ENCODE measurements around the gene AATF. TPM values are rescaled to one million over a fixed set of nuclear protein-coding genes. Genes with fewer than 3 reads are reported as not detected.

Gene AATF
- total RNA-seq, 1 experiment from 2014 or later = 85.2 TPM

GRCh38 chr17:36999471-36999870 is 50.7 kb downstream of the AATF start:
- H3K4me3 Mint-ChIP-seq (ENCODE audit: unreplicated experiment) = no peak overlapping the region
- H3K27me3 Mint-ChIP-seq (ENCODE audit: insufficient read depth, unreplicated experiment) = no peaks in the 10 kb centered on the region
- H3K36me3 Mint-ChIP-seq (ENCODE audit: insufficient read depth, unreplicated experiment) = peaks cover 86% of the 10 kb centered on the region
- H3K4me1 Mint-ChIP-seq (ENCODE audit: insufficient read depth, unreplicated experiment) = no peaks in the 10 kb centered on the region
- intact Hi-C loops (cut with micrococcal nuclease) = no loop called here
- ChIA-PET POLR2A (no interaction called here), CTCF (no interaction called here)
- H3K27ac Mint-ChIP-seq (ENCODE audit: low read depth, unreplicated experiment) = no peak overlapping the region
- peaks cover 23% of the 10 kb centered on the region for H3K9me3 Mint-ChIP-seq (ENCODE audit: unreplicated experiment)
- DNase-seq (ENCODE audit: unreplicated experiment) = no peak
- no TSS peak for BruUV-seq (replicated peaks)
- TF ChIP-seq, protein P1, sequence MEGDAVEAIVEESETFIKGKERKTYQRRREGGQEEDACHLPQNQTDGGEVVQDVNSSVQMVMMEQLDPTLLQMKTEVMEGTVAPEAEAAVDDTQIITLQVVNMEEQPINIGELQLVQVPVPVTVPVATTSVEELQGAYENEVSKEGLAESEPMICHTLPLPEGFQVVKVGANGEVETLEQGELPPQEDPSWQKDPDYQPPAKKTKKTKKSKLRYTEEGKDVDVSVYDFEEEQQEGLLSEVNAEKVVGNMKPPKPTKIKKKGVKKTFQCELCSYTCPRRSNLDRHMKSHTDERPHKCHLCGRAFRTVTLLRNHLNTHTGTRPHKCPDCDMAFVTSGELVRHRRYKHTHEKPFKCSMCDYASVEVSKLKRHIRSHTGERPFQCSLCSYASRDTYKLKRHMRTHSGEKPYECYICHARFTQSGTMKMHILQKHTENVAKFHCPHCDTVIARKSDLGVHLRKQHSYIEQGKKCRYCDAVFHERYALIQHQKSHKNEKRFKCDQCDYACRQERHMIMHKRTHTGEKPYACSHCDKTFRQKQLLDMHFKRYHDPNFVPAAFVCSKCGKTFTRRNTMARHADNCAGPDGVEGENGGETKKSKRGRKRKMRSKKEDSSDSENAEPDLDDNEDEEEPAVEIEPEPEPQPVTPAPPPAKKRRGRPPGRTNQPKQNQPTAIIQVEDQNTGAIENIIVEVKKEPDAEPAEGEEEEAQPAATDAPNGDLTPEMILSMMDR (IDR thresholded peaks at IDR 0.05; ENCODE audit: unreplicated experiment) = no peak

GRCh38 chr17:37016780-37017179 is 68.0 kb downstream of the AATF start:
- Mint-ChIP-seq H3K4me1 (ENCODE audit: insufficient read depth, unreplicated experiment) (no peaks in the 10 kb centered on the region), H3K36me3 (ENCODE audit: insufficient read depth, unreplicated experiment) (peaks cover 21% of the 10 kb centered on the region), H3K27me3 (ENCODE audit: insufficient read depth, unreplicated experiment) (no peaks in the 10 kb centered on the region), H3K4me3 (ENCODE audit: unreplicated experiment) (no peak overlapping the region), H3K9me3 (ENCODE audit: unreplicated experiment) (no peaks in the 10 kb centered on the region), H3K27ac (ENCODE audit: low read depth, unreplicated experiment) (no peak overlapping the region)
- POLR2A ChIA-PET = no interaction called here
- TF ChIP-seq, protein P1 (IDR thresholded peaks at IDR 0.05; ENCODE audit: unreplicated experiment) = no peak
- CTCF ChIA-PET = interaction anchor here (0.6 to 0.7 kb wide), 2 partner anchors 65 to 485 kb away, joined by 3 to 4 read pairs; no protein-coding TSS in a partner anchor
- BruUV-seq (replicated peaks) = no TSS peak
- DNase-seq (ENCODE audit: unreplicated experiment) = no peak
- intact Hi-C loops (cut with micrococcal nuclease) = no loop called here

GRCh38 chr17:37017404-37017803 is 68.7 kb downstream of the AATF start:
- ChIA-PET POLR2A (no interaction called here), CTCF (no interaction called here)
- no peaks in the 10 kb centered on the region for H3K4me1 Mint-ChIP-seq (ENCODE audit: insufficient read depth, unreplicated experiment)

DNA sequence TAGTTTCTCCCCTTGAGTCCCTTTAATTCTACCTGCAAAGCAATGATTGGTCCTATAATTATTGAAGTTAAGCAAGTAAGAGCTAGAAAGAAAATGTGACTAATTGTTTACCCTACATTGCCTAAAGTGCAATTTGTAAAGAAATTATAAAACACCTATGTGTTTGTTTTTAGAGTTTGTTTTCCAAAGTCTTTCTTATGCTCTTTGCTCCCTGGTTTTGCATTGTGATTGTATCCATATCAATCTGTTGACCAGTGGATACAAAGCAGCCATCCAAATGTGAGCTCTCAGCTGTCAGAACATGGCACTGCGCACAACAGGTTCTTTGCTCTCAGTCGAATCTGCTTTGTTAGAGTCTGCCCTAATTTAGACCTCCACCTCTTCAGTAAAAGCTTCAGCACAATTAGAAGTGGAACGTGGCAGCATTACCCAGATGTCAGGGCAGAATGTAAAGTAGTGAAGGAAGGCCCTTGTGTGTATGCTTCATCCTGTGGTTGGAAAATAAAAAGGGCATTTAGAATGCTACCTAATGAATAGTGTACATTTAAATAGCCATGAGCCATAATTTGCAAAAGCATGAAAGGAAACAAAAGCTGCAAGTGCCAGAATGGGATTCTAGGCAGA is 70.5 kb downstream of the AATF start:
- Mint-ChIP-seq H3K27me3 (ENCODE audit: insufficient read depth, unreplicated experiment) (no peaks in the 10 kb centered on the region), H3K4me3 (ENCODE audit: unreplicated experiment) (no peak overlapping the region), H3K36me3 (ENCODE audit: insufficient read depth, unreplicated experiment) (peaks cover 25% of the 10 kb centered on the region), H3K4me1 (ENCODE audit: insufficient read depth, unreplicated experiment) (no peaks in the 10 kb centered on the region), H3K9me3 (ENCODE audit: unreplicated experiment) (no peaks in the 10 kb centered on the region), H3K27ac (ENCODE audit: low read depth, unreplicated experiment) (no peak overlapping the region)
- no peak for DNase-seq (ENCODE audit: unreplicated experiment)
- TF ChIP-seq, protein P1 (IDR thresholded peaks at IDR 0.05; ENCODE audit: unreplicated experiment) = no peak
- BruUV-seq (replicated peaks) = no TSS peak
- CTCF ChIA-PET = interaction anchor here (0.5 to 2.0 kb wide), 2 partner anchors 28 to 48 kb away, joined by 3 to 7 read pairs; no protein-coding TSS in a partner anchor
- POLR2A ChIA-PET = no interaction called here
- intact Hi-C loops (cut with micrococcal nuclease) = no loop called here

More at GRCh38 chr17:37017404-37017803, 68.7 kb downstream of the AATF start:
- Mint-ChIP-seq H3K27ac (ENCODE audit: low read depth, unreplicated experiment) (no peak overlapping the region), H3K27me3 (ENCODE audit: insufficient read depth, unreplicated experiment) (no peaks in the 10 kb centered on the region), H3K36me3 (ENCODE audit: insufficient read depth, unreplicated experiment) (peaks cover 15% of the 10 kb centered on the region), H3K4me3 (ENCODE audit: unreplicated experiment) (no peak overlapping the region), H3K9me3 (ENCODE audit: unreplicated experiment) (no peaks in the 10 kb centered on the region)
- no peak for DNase-seq (ENCODE audit: unreplicated experiment)
- TF ChIP-seq, protein P1 (IDR thresholded peaks at IDR 0.05; ENCODE audit: unreplicated experiment) = no peak
- intact Hi-C loops (cut with micrococcal nuclease) = no loop called here
- no TSS peak for BruUV-seq (replicated peaks)
